GM21723 (cell line): ENCODE measurements around the gene OR5H14.
"Not testable (repeated sequence)": the region's sequence is repeated elsewhere in the genome, so short reads cannot be mapped to it uniquely, and the experiment has no call there.

ENCODE experiments used
- ATAC-seq: cut with Tn5 transposase; IDR thresholded peaks from one replicate; pipeline ENCODE4 v1.9.1; 2021; ENCODE audit warnings: mild to moderate bottlenecking, moderate library complexity; ENCODE audit not compliant: unreplicated experiment

Gene OR5H14

GRCh38 chr3:98196293-98196692 lies 49.0 kb downstream of the OR5H14 start:
- ATAC-seq, result not testable (repeated sequence)

DNA sequence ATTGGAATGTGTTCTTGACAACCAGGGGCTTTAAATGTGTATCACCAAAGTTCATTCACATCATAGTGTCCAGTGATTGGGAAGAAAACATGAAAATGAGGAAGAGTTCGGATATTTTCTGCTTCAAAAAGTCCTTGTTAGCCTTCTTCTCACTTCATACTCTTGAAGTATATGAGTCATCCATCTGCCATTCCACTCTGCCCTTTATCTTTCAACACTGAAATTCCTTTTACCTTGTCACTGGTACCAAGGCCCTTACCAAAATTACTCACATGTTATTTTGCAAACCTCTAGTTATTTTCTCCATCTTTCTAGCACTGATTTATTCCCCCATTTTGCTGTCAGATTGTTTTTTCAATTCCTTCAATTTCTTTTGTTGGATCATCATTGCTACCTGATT lies 51.7 kb downstream of the OR5H14 start:
- ATAC-seq, result no peak
